Colon (tissue), 2 donors: ENCODE data around the gene RAB36.

Source experiments
- FAIRE-seq: peaks from 2 replicates; lab custom pipeline; 2012; peaks lifted over from hg19 to GRCh38; lab: Jason Lieb, UNC
- donor health status: control.
- donor health status: control.

The RAB36 gene

DNA sequence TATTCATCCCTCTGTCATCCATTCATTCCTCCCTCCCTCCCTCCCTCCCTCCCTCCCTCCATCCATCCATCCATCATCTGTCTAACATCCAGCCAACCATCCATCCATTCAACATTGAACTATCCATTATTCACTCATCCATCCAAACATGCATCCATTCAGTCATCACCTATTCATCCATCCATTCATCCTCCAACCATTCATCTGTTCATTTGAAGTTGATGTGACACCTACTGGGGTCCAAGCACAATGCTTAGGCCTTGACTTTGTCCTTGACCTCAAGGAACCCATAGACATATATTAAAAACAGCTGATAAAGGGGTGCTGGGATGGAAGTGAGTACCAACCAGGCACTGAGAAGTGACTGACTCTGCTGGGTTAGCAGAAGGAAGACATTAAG is 61.6 kb downstream of the RAB36 start:
- FAIRE-seq, result no peak

DNA sequence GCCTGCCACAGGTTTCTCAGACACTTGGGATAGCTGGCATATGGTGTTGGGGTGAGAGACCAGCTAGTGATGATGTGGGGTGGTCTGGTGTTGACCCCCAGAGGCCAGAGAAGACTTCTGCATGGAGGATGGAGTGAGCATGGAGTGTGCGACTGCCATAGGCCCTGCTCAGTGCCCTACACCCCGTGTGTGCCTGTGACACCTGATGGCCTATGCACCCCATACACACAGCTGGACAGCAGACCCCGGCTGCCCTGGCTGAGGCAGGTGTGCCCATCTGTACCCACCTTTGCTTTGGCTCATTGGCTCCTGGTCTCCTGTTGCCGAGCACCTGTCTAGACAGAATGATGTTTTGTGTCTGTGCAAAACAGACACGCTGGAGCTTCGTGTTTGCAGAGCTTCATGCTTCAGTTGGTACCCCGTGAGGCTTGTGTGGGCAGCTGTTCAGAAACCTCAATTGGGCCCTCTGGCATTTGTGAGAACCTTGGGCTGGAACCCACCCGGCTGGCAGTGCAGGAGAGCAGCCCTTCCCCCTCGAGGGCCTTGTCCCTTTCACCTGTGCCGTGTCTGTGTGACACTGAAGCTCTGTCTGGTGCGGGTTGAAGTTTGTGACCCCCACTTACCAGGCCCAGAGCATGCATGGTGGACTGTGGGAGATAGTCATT is 62.6 kb downstream of the RAB36 start:
- FAIRE-seq, result no peak

DNA sequence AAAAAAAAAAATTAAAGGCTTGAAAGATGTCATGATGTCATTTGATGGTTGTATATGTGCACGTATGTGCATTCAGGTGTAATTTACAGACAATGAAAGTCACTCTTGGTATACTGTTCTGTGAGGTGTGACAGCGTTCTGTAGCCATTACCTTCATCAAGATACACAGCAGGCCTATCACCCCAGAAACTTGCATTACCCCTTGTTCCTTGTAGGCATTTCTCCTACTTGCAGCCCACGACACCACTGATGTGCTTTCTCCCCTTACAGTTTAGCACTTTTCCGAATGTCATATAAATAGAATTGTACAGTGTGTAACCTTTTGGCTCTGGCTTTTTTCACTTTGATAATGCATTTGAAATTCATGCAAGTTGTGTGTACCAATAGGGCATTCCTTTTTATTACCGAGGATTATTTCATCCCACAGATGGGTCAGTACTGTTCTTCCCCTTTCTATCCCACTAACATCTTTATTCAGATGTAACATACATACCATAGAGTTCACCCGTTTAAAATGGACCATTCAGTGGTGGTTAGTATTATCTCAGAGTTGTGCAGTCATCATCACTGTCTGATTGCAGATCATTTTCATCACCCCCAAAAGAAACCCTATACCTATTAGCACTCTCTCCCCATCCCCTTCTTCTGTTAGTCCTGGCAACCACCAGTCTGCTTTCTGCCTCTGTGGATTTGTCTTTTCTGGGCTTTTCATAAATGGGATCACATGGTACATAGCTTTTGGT is 65.3 kb downstream of the RAB36 start:
- no peak for FAIRE-seq

DNA sequence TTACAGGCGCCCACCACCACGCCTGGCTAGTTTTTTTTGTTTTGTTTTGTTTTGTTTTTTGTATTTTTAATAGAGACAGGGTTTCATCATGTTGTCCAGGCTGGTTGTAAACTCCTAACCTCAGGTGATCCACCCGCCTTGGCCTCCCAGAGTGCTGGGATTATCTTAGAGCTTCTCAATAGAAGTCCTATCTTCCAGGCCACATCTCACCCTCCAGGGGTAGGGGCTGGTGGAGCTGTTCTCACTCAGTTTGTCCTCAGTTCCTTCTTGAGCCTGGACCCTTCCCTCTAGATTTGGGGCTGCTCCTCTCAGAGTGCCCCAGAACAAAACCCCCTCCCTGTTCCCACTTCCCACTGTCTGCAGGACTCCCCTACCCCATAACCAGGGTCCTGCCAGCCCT is 66.3 kb downstream of the RAB36 start:
- FAIRE-seq, result no peak

DNA sequence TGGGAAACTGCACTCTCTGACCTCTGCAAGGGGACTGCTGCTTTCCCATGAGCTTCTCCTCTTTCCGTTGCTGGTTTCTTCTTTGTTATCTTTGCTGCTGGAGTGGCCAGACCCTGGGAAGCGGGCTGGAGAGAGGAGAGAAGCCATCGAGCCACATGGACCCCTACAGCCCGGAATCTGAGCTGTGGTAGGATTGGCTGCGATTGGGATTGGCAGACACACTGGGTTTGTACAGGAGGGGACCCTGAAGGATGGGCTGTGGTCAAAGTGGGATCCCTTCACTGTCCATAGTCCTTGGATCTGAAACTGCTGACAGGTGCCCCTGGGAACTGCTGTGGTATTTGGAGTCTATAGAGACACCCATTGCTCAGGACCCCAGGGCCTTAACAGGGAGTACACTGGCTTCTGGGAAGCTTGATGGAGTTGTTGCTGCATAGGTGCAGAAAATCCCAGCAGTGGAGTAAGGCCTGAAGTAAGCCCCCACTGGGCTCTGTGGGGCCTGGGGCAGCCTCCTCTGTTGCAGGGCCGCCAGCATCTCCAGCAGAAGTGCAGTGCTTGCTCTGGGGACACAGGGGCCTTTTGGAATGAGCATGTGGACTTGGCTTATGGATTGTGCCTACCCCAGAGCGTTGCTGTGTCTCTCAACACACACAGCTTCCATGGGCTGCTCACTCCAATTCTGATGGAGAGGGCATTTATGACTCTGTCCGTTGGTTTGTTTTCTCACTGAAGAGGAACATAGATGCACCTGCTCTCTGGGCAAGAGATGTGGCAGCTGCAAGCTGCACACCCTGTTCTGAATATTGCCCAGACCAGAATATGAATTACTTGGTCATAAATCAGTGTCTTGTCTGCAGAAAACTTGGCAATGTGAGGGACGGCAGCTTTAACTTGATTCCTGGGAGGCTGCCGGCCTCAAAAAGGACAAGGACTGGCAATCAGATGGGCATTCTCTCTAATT is 67.1 kb downstream of the RAB36 start:
- no peak for FAIRE-seq

DNA sequence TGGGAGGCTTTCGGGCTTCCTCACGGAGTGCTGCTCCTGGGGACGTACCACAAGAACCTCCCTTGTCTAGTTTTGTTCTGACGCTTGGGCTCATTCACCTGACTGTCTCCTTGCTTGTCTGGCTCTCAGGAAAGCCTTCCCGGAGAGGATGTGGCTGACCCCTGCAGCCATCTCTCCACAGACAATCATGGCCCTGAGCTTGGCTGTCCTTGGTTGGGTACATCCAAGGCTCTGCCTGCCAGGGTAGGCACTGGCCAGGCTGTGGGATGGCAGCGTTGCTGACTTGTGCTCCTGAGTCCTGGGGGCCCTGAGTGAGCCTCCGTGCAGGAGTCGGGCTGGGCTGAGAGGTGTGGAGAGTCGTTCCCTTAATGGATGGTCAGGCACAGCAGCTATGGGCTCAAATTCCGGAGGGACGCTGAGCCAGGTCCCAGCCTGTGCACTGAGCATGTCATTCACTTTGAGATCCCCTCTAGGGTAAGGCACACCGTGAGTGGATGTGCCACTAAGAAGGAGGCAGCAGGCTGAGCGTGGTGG is 67.8 kb downstream of the RAB36 start:
- FAIRE-seq, result no peak

DNA sequence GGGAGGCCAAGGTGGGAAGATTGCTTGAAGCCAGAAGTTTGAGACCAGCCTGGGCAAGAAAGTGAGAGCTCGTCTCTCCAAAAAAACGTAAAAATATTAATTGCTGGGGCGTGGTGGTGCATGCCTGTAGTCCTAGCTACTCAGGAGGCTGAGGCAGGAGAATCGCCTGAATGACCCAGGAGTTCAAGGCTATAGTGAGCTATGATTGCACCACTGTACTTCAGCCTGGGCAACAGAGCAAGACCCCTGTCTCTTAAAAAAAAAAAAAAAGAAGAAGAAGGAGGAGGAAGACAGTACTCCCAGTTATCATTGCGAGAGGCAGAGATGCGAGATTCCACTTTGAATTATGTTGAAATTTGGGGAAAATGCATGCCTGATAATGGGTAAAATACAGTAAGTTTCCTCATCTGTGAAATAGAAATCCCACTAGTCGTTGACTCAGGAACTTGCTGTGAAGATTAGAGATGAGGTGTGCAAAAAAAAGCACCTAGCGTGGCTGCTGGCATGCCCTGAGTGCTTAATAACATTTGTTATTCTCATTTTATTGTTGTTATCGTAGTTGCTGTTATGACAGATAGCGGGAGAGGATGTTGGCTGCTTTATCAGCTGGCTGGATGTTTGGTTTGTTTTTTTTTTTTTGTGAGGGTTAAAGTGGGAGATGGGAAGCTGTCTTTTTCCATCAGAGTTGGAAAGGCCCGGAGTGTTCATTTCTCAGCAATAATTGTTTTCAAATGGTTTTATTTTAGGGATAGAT is 68.5 kb downstream of the RAB36 start:
- no peak for FAIRE-seq
